ENCODE measurements around the gene SUV39H1. TPM values are rescaled to one million over a fixed set of nuclear protein-coding genes. Genes with fewer than 3 reads are reported as not detected.

The SUV39H1 gene
- total and polyA plus RNA-seq, 2 experiments from 2014 or later: 6.0 to 6.8 TPM

DNA sequence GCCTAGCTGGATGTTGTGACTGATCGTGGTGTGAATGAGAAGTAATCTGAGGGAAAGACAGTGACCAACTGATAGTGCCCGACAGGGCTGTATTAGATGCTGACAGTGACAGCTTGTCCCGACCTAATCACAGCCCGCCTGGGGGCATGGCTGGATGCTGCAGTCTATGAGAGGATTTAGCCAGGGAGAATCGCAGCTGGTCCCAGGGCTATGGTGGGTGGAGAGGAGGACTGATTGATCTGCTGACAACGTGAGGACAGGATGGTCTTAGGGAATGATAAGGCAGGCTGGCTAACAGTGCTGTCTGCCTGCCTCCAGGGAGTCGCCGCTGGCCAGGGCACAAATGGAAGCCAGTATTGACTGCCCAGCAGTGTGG lies 621 bp upstream of the SUV39H1 start:
- Histone ChIP-seq H3K36me3 (ENCODE audit: low read depth) (no peaks in the 10 kb centered on the region), H3K4me2 (ENCODE audit: unreplicated experiment) (peak overlapping the region; percentile 61), H3K9me3 (ENCODE audit: low read depth) (no peaks in the 10 kb centered on the region), H3F3A (ENCODE audit: insufficient read depth) (no peaks in the 10 kb centered on the region), H4K20me1 (ENCODE audit: insufficient read depth) (no peaks in the 10 kb centered on the region), H3K27me3 (replicated peaks; ENCODE audit: insufficient read depth) (no peaks in the 10 kb centered on the region), H3K4me1 (ENCODE audit: insufficient read depth) (0 out of 2 replicates have a peak, but pooled peaks cover 5% of the 10 kb centered on the region), H3K79me2 (ENCODE audit: insufficient read depth) (peaks cover 17% of the 10 kb centered on the region), H3K9me2 (ENCODE audit: insufficient read depth) (no peaks in the 10 kb centered on the region), H3K4me3 (peak overlapping the region; percentile 75), H3K27ac (peak overlapping the region; percentile 45), H2AFZ (peak overlapping the region; percentile 85), H3K9ac (peak overlapping the region; percentile 87)
- DNase-seq: no peak
- TF ChIP-seq EZH2 (IDR thresholded peaks at IDR 0.05; ENCODE audit: insufficient read depth, poor library complexity, severe bottlenecking) (no peak), EZH2phosphoT487 (IDR thresholded peaks at IDR 0.05; ENCODE audit: insufficient read depth, low read depth) (no peak)
- in situ Hi-C loops (cut with MboI): no loop called here
- WGBS, 2 experiments (ENCODE audit: low coverage in 1 of 2, low lambda C conversion rate in 2 of 2, missing lambda C conversion rate in 2 of 2): 0 to 4% methylated on average over 6 to 8 of the region's 8 CpGs

DNA sequence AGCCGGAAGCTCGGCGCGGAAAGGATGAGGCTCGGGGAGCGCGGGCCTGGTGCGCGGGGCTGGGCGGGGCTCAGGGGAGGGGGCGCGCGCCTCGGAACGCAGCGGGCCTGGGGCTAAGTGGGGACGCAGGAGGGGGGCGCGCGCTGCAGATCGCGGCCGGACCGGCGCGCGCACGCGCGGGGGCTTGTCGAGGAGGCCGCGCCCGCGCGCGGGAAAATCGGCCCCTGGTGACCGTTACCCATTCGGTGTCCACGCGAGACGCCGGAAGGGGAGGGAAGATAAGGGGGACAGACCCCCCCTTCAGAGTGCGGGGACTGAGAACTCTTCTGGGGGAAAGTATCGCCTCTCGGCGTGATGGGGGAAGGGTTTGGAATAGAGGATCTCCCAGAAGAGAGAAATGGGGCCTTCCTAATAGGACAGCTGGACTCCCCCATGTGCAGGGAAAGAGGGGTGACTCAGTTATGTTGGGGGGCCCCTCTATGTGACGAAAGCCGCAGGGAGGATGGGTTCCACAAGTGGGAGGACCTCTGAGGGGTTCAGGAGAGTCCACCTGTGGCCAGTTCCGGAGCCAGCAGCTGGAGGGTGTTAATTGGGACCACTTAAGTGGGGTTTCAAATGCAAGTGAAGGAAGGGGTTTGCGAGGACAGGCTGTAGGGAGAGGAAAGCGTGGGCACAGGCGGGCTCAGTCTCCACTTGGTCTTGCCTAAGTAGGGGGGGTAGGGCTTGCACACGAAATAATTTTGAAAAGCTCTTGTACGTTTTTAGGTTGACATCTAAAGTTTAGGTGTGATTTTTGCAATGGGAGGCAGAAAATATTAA lies 584 bp downstream of the SUV39H1 start:
- Histone ChIP-seq H3K9me2 (ENCODE audit: insufficient read depth) (no peaks in the 10 kb centered on the region), H3K36me3 (ENCODE audit: low read depth) (no peaks in the 10 kb centered on the region), H4K20me1 (ENCODE audit: insufficient read depth) (no peaks in the 10 kb centered on the region), H3K27ac (peak overlapping the region; percentile 48), H3F3A (ENCODE audit: insufficient read depth) (no peaks in the 10 kb centered on the region), H3K27me3 (replicated peaks; ENCODE audit: insufficient read depth) (no peaks in the 10 kb centered on the region), H3K4me2 (ENCODE audit: unreplicated experiment) (peak overlapping the region; percentile 57), H3K9me3 (ENCODE audit: low read depth) (no peaks in the 10 kb centered on the region), H3K4me1 (ENCODE audit: insufficient read depth) (0 out of 2 replicates have a peak, but pooled peaks cover 5% of the 10 kb centered on the region), H3K9ac (peak overlapping the region; percentile 87), H3K4me3 (peak overlapping the region; percentile 75), H3K79me2 (ENCODE audit: insufficient read depth) (peaks cover 17% of the 10 kb centered on the region), H2AFZ (peak overlapping the region; percentile 77)
- TF ChIP-seq EZH2phosphoT487 (IDR thresholded peaks at IDR 0.05; ENCODE audit: insufficient read depth, low read depth) (no peak), EZH2 (IDR thresholded peaks at IDR 0.05; ENCODE audit: insufficient read depth, poor library complexity, severe bottlenecking) (no peak)
- in situ Hi-C loops (cut with MboI): no loop called here
- WGBS, 2 experiments (ENCODE audit: low coverage in 1 of 2, low lambda C conversion rate in 2 of 2, missing lambda C conversion rate in 2 of 2): 0 to 1% methylated on average over 5 to 24 of the region's 56 CpGs
- peak; percentile 46 for DNase-seq

DNA sequence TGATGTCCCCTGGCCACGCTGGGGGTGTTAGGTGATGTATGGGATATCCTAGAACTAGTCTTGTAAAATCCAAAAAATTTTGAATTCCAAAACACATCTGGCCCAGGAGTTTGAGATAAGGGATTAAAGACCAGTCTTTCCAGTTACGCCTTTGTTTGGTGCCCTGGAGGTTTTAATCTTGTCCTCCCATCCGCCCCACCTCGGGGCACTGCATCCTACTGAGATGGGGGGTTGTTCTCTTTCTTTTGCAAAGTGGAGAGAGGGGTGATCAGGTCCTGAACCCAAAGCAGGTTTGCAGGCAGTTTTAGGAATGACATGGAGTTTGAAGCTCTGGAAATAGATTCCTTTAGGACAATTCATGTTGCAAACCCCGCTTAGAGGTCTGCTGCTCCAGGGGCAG lies 1.8 kb downstream of the SUV39H1 start:
- no peak for TF ChIP-seq EZH2phosphoT487 (IDR thresholded peaks at IDR 0.05; ENCODE audit: insufficient read depth, low read depth)
- no peak for TF ChIP-seq EZH2 (IDR thresholded peaks at IDR 0.05; ENCODE audit: insufficient read depth, poor library complexity, severe bottlenecking)
- H2AFZ ChIP-seq: no peak overlapping the region
- H3K79me2 ChIP-seq (ENCODE audit: insufficient read depth): peaks cover 17% of the 10 kb centered on the region
- H3F3A ChIP-seq (ENCODE audit: insufficient read depth): peaks cover under 1% of the 10 kb centered on the region; the same call in 1 of the 2 replicates
- no peaks in the 10 kb centered on the region for H4K20me1 ChIP-seq (ENCODE audit: insufficient read depth)
- no peak overlapping the region for H3K4me3 ChIP-seq
- H3K36me3 ChIP-seq (ENCODE audit: low read depth): no peaks in the 10 kb centered on the region
- no peak overlapping the region for H3K4me2 ChIP-seq (ENCODE audit: unreplicated experiment)
- no peak overlapping the region for H3K27ac ChIP-seq
- no peak overlapping the region for H3K9ac ChIP-seq
- 96 to 100% methylated on average over 4 to 5 of the region's 5 CpGs for WGBS, 2 experiments (ENCODE audit: low coverage in 1 of 2, low lambda C conversion rate in 2 of 2, missing lambda C conversion rate in 2 of 2)
- in situ Hi-C loops (cut with MboI): no loop called here
- no peaks in the 10 kb centered on the region for H3K9me2 ChIP-seq (ENCODE audit: insufficient read depth)
- DNase-seq: no peak
- H3K4me1 ChIP-seq (ENCODE audit: insufficient read depth): 0 out of 2 replicates have a peak, but pooled peaks cover 5% of the 10 kb centered on the region
- no peaks in the 10 kb centered on the region for H3K27me3 ChIP-seq (replicated peaks; ENCODE audit: insufficient read depth)
- no peaks in the 10 kb centered on the region for H3K9me3 ChIP-seq (ENCODE audit: low read depth)

DNA sequence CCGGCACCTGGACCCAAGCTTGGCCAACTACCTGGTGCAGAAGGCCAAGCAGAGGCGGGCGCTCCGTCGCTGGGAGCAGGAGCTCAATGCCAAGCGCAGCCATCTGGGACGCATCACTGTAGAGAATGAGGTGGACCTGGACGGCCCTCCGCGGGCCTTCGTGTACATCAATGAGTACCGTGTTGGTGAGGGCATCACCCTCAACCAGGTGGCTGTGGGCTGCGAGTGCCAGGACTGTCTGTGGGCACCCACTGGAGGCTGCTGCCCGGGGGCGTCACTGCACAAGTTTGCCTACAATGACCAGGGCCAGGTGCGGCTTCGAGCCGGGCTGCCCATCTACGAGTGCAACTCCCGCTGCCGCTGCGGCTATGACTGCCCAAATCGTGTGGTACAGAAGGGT lies 3.7 kb downstream of the SUV39H1 start:
- in situ Hi-C loops (cut with MboI): no loop called here
- TF ChIP-seq EZH2phosphoT487 (IDR thresholded peaks at IDR 0.05; ENCODE audit: insufficient read depth, low read depth): no peak
- no peak for TF ChIP-seq EZH2 (IDR thresholded peaks at IDR 0.05; ENCODE audit: insufficient read depth, poor library complexity, severe bottlenecking)
- Histone ChIP-seq H3F3A (ENCODE audit: insufficient read depth) (peaks cover 8% of the 10 kb centered on the region), H3K9me2 (ENCODE audit: insufficient read depth) (no peaks in the 10 kb centered on the region), H3K27ac (no peak overlapping the region), H3K4me1 (ENCODE audit: insufficient read depth) (0 out of 2 replicates have a peak, but pooled peaks cover 5% of the 10 kb centered on the region), H2AFZ (no peak overlapping the region), H3K36me3 (ENCODE audit: low read depth) (no peaks in the 10 kb centered on the region), H3K27me3 (replicated peaks; ENCODE audit: insufficient read depth) (no peaks in the 10 kb centered on the region), H3K9me3 (ENCODE audit: low read depth) (no peaks in the 10 kb centered on the region), H3K4me2 (ENCODE audit: unreplicated experiment) (no peak overlapping the region), H4K20me1 (ENCODE audit: insufficient read depth) (no peaks in the 10 kb centered on the region), H3K9ac (no peak overlapping the region), H3K4me3 (no peak overlapping the region), H3K79me2 (ENCODE audit: insufficient read depth) (peaks cover 17% of the 10 kb centered on the region)
- no peak for DNase-seq
- WGBS, 2 experiments (ENCODE audit: low coverage in 1 of 2, low lambda C conversion rate in 2 of 2, missing lambda C conversion rate in 2 of 2): 84 to 93% methylated on average over 8 to 13 of the region's 23 CpGs
